Right atrium auricular region (tissue), 2 donors: ENCODE measurements around the gene KIF1B. TPM values are rescaled to one million over a fixed set of nuclear protein-coding genes. Genes with fewer than 3 reads are reported as not detected.
"Not testable (repeated sequence)": the region's sequence is repeated elsewhere in the genome, so short reads cannot be mapped to it uniquely, and the experiment has no call there.

Experiments
- DNase-seq: peaks from one replicate; pipeline ENCODE4 v3.0.0-alpha.2; 2019; ENCODE audit warnings: low spot score
- H3K27ac ChIP-seq, 2 donors: fragments of 200-600 bp; sonication (generic); 1 replicate in 1 of 2; 2 replicates in 1 of 2; pipeline ENCODE4 v1.5.1; 2016 to 2019
- H3K27me3 ChIP-seq, 2 donors: fragments of 200-600 bp; sonication (generic); one replicate each; pipeline versions ENCODE4 v1.5.1 to v1.6.0; 2017 to 2019
- H3K36me3 ChIP-seq: fragments of 200-600 bp; sonication (generic); one replicate; pipeline ENCODE4 v1.5.1; 2016
- H3K4me1 ChIP-seq, 2 donors: fragments of 200-600 bp; sonication (generic); one replicate each; pipeline versions ENCODE4 v1.5.1 to v1.6.0; 2017 to 2019
- H3K4me3 ChIP-seq, 2 donors: fragments of 200-600 bp; sonication (generic); 1 replicate in 1 of 2; 2 replicates in 1 of 2; pipeline ENCODE4 v1.5.1; 2017 to 2019; ENCODE audit warnings: mild to moderate bottlenecking in 1 of 2, moderate library complexity in 1 of 2
- H3K9me3 ChIP-seq, 2 donors: fragments of 200-600 bp; sonication (generic); one replicate each; pipeline ENCODE4 v1.5.1; 2019
- total RNA-seq, 2 donors: library from RNA; depleted of rRNA; stranded (reverse); fragments of >200 nt; gene quantifications; one replicate each; pipeline ENCODE4 v1.1.0, GENCODE V29; 2016
- TF ChIP-seq, protein P1 (sequence below), 2 donors: fragments of 200-600 bp; sonication (generic); IDR thresholded peaks; one replicate each; pipeline ENCODE4 v1.5.1; 2019; ENCODE audit warnings: antibody characterized with exemption in 2 of 2

KIF1B gene
- total RNA-seq, 2 donors from 2014 or later, result 55.7 to 63.9 TPM

DNA sequence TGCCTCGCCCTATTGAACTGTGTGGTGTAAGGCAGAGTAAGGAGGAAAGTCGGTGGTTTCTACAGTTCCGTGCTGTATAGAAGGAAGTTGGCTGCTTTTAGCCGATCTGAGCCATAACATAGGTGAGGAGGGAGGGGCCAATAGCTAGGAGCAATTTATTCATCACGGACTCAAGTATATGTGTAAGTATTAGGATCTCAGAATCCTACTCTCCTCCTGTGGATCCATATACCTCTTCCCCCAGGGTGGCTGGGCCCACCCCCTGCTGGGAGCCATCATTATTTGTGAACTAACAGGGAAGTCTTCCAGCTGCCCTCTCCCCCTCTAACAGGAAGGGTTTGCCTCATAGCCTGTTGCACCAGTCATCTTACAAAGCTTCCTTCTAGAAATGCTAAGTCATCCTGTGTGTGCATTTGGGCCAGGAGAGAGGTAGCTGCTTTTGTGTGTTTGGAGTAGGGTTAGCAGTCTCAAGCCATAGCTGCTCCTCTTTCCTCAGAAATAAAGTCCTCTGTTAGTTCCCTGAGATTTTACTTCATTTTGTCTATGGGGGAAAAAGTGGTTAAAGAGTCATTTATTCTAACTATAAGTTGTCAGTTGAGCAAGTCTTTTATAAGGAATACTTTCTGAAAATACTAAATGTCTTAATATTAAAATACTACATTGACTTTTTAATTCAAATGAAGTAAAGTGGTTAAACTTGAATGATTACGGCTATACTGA lies 205.0 kb downstream of the KIF1B start:
- Histone ChIP-seq H3K36me3 (peaks cover 96% of the 10 kb centered on the region), H3K27me3 (no peaks in the 10 kb centered on the region), H3K4me1 (no peaks in the 10 kb centered on the region), H3K27ac (peak overlapping the region; percentile 6 to 29), H3K4me3 (no peak overlapping the region), H3K9me3 (no peaks in the 10 kb centered on the region)
- DNase-seq, result no peak
- TF ChIP-seq, protein P1, sequence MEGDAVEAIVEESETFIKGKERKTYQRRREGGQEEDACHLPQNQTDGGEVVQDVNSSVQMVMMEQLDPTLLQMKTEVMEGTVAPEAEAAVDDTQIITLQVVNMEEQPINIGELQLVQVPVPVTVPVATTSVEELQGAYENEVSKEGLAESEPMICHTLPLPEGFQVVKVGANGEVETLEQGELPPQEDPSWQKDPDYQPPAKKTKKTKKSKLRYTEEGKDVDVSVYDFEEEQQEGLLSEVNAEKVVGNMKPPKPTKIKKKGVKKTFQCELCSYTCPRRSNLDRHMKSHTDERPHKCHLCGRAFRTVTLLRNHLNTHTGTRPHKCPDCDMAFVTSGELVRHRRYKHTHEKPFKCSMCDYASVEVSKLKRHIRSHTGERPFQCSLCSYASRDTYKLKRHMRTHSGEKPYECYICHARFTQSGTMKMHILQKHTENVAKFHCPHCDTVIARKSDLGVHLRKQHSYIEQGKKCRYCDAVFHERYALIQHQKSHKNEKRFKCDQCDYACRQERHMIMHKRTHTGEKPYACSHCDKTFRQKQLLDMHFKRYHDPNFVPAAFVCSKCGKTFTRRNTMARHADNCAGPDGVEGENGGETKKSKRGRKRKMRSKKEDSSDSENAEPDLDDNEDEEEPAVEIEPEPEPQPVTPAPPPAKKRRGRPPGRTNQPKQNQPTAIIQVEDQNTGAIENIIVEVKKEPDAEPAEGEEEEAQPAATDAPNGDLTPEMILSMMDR (IDR thresholded peaks at IDR 0.05), result no peak

DNA sequence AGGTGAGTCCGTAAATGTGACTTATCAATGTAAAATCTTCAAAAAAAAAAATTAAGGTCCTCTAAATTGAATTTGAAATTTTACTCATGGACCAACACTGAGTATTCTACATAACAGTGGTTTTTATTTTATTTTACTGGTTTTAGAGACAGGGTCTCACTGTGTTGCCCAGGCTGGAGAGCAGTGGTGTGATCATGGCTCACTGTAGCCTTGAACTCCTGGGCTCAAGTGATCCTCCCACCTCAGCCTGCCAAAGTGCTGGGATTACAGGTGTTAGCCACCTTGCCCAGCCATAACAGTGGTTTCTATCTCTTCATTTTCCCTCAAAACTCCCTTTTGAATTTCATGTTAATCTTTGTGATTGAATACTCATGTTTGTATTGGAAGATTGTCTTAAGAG lies 205.6 kb downstream of the KIF1B start:
- DNase-seq, H3K9me3 ChIP-seq, H3K27me3 ChIP-seq, H3K4me1 ChIP-seq, H3K4me3 ChIP-seq: not testable (repeated sequence)
- Histone ChIP-seq H3K27ac (peak overlapping the region in 1 of 2 donors; percentile 6), H3K36me3 (peaks cover 93% of the 10 kb centered on the region)

DNA sequence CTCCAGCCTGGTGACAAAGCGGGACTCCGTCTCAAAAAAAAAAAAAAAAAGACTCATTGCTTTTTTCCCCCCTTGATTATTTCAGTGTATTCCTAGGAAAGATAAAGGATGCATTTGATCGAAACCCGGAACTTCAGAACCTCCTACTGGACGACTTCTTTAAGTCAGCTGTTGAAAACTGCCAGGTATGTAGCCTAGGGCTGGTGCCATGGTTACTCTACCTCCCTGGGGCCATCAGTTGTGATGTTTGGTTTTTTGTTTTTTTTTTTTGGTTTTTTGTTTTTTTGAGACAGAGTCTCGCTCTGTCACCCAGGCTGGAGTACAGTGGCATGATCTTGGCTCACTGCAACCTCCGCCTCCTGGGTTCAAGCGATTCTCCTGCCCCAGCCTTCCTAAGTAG lies 208.4 kb downstream of the KIF1B start:
- H3K36me3 ChIP-seq, result peaks cover 65% of the 10 kb centered on the region
- not testable (repeated sequence) for H3K27ac ChIP-seq, DNase-seq, H3K9me3 ChIP-seq, H3K27me3 ChIP-seq, H3K4me3 ChIP-seq, H3K4me1 ChIP-seq

DNA sequence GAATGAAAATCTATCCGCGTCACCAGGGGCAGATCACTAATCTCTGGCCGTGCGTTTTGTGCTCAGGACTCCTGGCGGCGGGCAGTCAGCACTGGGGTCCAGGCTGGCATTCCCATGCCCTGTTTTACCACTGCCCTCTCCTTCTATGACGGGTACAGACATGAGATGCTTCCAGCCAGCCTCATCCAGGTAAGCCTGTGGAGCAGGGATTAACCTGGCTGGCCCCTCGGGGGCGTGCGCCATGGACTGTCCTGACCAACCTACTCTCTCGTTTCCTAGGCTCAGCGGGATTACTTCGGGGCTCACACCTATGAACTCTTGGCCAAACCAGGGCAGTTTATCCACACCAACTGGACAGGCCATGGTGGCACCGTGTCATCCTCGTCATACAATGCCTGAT lies 209.0 kb downstream of the KIF1B start:
- DNase-seq, result no peak
- Histone ChIP-seq H3K27ac (no peak overlapping the region), H3K9me3 (no peaks in the 10 kb centered on the region), H3K4me1 (no peaks in the 10 kb centered on the region), H3K27me3 (no peaks in the 10 kb centered on the region), H3K4me3 (no peak overlapping the region), H3K36me3 (peaks cover 59% of the 10 kb centered on the region)
- TF ChIP-seq, protein P1 (IDR thresholded peaks at IDR 0.05), result no peak

DNA sequence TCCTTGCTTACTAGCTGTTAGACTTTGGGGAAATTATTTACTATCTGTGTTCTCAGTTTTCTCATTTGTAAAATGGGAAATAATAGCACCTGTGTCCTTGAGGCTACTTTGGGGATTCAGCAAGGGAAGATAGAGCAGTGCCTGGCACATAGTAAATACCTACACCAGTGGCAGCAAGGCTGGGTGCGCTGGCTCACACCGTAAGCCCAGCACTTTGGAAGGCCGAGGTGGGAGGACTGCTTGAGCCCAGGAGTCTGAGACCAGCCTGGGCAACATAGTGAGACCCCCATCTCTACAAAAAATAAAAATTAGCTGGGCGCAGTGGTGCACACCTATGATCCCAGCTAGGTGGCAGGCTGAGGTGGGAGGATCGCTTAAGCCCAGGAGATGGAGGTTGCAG lies 211.3 kb downstream of the KIF1B start:
- no peak overlapping the region for H3K27ac ChIP-seq
- no peaks in the 10 kb centered on the region for H3K27me3 ChIP-seq
- H3K36me3 ChIP-seq, result peaks cover 40% of the 10 kb centered on the region
- no peak overlapping the region for H3K4me3 ChIP-seq
- TF ChIP-seq, protein P1 (IDR thresholded peaks at IDR 0.05), result no peak
- no peaks in the 10 kb centered on the region for H3K9me3 ChIP-seq
- H3K4me1 ChIP-seq, result no peaks in the 10 kb centered on the region
- no peak for DNase-seq

DNA sequence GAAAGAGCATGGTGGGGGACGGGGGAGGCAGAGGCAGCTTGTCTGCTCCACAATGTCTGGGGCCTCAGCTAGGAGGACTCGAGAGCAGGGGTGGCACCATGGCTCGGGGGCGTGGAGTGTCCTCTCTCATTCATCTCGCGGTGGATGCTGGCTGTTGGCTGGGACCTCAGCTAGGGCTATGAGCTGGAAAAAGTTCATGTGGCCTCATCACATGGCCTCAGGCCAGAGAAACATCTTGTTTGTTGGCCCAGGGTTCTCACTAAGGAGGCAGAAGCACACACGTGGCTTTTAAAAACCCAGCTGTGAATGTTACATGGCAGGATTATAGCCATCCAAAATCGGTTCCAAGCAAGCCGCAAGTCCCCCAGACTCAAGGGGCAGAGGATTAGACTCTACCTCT lies 213.7 kb downstream of the KIF1B start:
- Histone ChIP-seq H3K27ac (no peak overlapping the region), H3K9me3 (no peaks in the 10 kb centered on the region), H3K36me3 (peaks cover 16% of the 10 kb centered on the region), H3K27me3 (no peaks in the 10 kb centered on the region), H3K4me3 (no peak overlapping the region), H3K4me1 (no peaks in the 10 kb centered on the region)
- TF ChIP-seq, protein P1 (IDR thresholded peaks at IDR 0.05), result no peak
- no peak for DNase-seq

DNA sequence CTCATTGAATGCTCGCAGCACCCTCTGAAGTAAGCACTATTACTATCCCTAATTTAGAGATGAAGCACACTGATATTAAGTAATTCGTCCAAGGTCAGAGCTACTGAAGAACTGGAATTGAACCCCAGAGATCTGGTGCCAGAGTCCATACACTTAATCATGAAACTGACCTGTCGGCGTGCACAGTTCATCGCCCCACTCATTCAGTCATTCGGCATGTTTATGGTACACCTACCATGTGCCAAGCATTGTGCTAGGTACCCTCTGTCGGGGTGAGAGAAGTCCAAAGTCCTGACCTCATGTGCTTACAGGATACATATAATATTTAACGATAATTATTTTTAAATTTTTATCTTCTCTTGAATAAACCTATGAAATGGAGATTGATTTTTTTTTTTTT lies 214.3 kb downstream of the KIF1B start:
- TF ChIP-seq, protein P1 (IDR thresholded peaks at IDR 0.05), result no peak
- DNase-seq, result no peak
- Histone ChIP-seq H3K27ac (no peak overlapping the region), H3K36me3 (peaks cover 9% of the 10 kb centered on the region), H3K4me1 (peaks cover 0 to 3% of the 10 kb centered on the region in 2 donors), H3K27me3 (no peaks in the 10 kb centered on the region), H3K4me3 (no peak overlapping the region), H3K9me3 (no peaks in the 10 kb centered on the region)

DNA sequence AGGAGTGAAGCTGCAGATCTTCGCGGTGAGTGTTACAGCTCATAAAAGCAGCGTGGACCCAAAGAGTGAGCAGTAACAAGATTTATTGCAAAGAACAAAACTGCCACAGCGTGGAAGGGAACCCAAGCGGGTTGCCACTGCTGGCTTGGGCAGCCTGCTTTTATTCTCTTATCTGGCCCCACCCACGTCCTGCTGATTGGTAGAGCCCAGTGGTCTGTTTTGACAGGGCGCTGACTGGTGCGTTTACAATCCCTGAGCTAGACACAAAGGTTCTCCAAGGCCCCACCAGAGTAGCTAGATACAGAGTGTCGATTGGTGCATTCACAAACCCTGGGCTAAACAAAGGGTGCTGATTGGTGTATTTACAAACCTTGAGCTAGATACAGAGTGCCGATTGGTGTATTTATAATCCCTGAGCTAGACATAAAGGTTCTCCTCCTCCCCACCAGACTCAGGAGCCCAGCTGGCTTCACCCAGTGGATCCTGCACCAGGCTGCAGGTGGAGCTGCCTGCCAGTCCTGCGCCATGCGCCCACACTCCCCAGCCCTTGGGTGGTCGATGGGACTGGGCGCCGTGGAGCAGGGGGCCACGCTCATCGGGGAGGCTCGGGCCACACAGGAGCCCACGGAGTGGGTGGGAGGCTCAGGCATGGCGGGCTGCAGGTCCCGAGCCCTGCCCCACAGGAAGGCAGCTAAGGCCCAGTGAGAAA lies 215.6 kb downstream of the KIF1B start:
- peaks cover 0 to 10% of the 10 kb centered on the region in 2 donors for H3K4me1 ChIP-seq
- not testable (repeated sequence) for H3K36me3 ChIP-seq, H3K4me3 ChIP-seq, H3K27me3 ChIP-seq, H3K27ac ChIP-seq, DNase-seq, H3K9me3 ChIP-seq

DNA sequence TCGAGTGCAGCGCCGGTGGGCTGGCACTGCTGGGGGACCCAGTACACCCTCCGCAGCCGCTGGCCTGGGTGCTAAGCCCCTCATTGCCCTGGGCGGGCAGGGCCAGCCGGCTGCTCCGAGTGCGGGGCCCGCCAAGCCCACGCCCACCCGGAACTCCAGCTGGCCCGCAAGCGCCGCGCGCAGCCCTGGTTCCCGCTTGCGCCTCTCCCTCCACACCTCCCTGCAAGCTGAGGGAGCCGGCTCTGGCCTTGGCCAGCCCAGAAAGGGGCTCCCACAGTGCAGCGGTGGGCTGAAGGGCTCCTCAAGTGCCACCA lies 216.1 kb downstream of the KIF1B start:
- not testable (repeated sequence) for H3K9me3 ChIP-seq, H3K36me3 ChIP-seq, H3K27me3 ChIP-seq, H3K27ac ChIP-seq, DNase-seq, H3K4me3 ChIP-seq
- peaks cover 0 to 15% of the 10 kb centered on the region in 2 donors for H3K4me1 ChIP-seq
